Measurements from ENCODE around the gene PKNOX2. TPM values are rescaled to one million over a fixed set of nuclear protein-coding genes. Genes with fewer than 3 reads are reported as not detected.

The PKNOX2 gene
- total RNA-seq, 1 donor from 2014 or later, result 17.8 TPM

DNA sequence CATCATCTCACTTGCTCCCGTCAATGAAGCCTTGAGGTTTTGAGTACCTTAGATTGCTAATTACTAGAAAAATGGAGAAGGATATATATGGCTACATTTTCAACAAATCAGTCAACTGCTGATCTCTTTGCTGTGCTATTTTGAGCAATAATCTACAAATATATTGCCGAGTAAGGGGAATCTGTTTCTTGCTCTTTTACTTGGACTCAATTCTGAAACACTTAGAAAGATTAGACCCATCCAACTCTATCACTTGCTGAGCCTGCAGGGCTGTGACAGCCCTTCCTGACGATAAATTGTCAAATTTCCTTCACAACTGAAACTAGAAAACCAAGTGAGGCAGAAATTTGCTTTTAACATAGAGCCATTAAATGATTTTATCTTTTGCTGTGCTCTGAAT lies 314.6 kb downstream of the PKNOX2 start:
- TF ChIP-seq, protein P1, sequence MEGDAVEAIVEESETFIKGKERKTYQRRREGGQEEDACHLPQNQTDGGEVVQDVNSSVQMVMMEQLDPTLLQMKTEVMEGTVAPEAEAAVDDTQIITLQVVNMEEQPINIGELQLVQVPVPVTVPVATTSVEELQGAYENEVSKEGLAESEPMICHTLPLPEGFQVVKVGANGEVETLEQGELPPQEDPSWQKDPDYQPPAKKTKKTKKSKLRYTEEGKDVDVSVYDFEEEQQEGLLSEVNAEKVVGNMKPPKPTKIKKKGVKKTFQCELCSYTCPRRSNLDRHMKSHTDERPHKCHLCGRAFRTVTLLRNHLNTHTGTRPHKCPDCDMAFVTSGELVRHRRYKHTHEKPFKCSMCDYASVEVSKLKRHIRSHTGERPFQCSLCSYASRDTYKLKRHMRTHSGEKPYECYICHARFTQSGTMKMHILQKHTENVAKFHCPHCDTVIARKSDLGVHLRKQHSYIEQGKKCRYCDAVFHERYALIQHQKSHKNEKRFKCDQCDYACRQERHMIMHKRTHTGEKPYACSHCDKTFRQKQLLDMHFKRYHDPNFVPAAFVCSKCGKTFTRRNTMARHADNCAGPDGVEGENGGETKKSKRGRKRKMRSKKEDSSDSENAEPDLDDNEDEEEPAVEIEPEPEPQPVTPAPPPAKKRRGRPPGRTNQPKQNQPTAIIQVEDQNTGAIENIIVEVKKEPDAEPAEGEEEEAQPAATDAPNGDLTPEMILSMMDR (IDR thresholded peaks at IDR 0.05), result no peak
- Histone ChIP-seq H3K27ac (no peak overlapping the region), H3K4me3 (no peak overlapping the region), H3K4me1 (no peaks in the 10 kb centered on the region), H3K36me3 (no peaks in the 10 kb centered on the region), H3K27me3 (no peaks in the 10 kb centered on the region), H3K9me3 (no peaks in the 10 kb centered on the region)
- DNase-seq (no peak), ATAC-seq (no peak)
- intact Hi-C loops (cut with DNase I), result no loop called here

DNA sequence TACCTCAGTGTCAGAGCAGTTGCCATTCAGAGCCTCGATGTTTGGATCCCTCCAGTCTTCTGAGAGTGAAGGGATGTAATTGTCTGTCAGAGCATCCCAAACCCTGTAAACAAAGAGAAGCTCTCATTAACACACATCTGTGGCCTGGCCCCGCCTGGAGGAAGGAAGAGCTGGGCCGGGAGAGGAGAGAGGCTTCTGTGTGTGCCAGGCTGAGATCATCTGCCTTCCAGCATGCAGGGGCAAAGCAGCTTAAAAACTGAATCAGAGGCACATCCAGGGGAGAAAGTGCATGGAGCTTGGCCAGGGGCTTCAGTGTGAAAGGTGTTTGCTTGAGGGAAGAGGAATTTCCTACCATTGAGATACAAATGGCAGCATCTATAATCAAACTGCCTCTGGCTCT lies 317.0 kb downstream of the PKNOX2 start:
- Histone ChIP-seq H3K27me3 (no peaks in the 10 kb centered on the region), H3K9me3 (no peaks in the 10 kb centered on the region), H3K4me1 (no peaks in the 10 kb centered on the region), H3K4me3 (no peak overlapping the region), H3K27ac (no peak overlapping the region), H3K36me3 (no peaks in the 10 kb centered on the region)
- DNase-seq (no peak), ATAC-seq (no peak)
- intact Hi-C loops (cut with DNase I), result no loop called here
- TF ChIP-seq, protein P1 (IDR thresholded peaks at IDR 0.05), result no peak

Other genes with a start within 250 kb of the PKNOX2 start
- not detected for gene HEPN1, start 245.5 kb upstream of the PKNOX2 start, total RNA-seq
- gene HEPACAM, start 228.7 kb upstream of the PKNOX2 start, total RNA-seq, result 0.14 TPM
- 1.5 TPM for gene CCDC15, start 210.5 kb upstream of the PKNOX2 start, total RNA-seq
- 25.1 TPM for gene SLC37A2, start 101.4 kb upstream of the PKNOX2 start, total RNA-seq
- gene TMEM218, start 53.1 kb upstream of the PKNOX2 start, total RNA-seq, result 19.0 TPM

All from upper lobe of right lung (tissue), 1 donor.